Tongue (tissue), 2 donors: Measurements from ENCODE around the gene RGSL1. TPM values are rescaled to one million over a fixed set of nuclear protein-coding genes. Genes with fewer than 3 reads are reported as not detected.
A peak's percentile ranks its signal among the peaks of the same experiment; 100 is the strongest.
"Not testable (repeated sequence)": the region's sequence is repeated elsewhere in the genome, so short reads cannot be mapped to it uniquely, and the experiment has no call there.

Source experiments
- DNase-seq: peaks from one replicate; pipeline ENCODE4 v3.0.0-alpha.2; 2015
- total RNA-seq: library from RNA; depleted of rRNA; stranded (reverse); fragments of >200 nt; gene quantifications from one replicate; pipeline ENCODE4 v1.2.3, GENCODE V29; 2014

RGSL1 gene
- total RNA-seq, 1 donor from 2014 or later, result not detected

- not testable (repeated sequence) for DNase-seq
Observed at GRCh38 chr1:182447124-182447523, 2.8 kb upstream of the RGSL1 start.

- DNase-seq, result no peak
Observed at GRCh38 chr1:182447660-182448059, 2.3 kb upstream of the RGSL1 start.

GRCh38 chr1:182453631-182454030 lies 3.7 kb downstream of the RGSL1 start:
- no peak for DNase-seq

- no peak for DNase-seq
Observed at GRCh38 chr1:182457844-182458243, 7.9 kb downstream of the RGSL1 start.

GRCh38 chr1:182459949-182460348 lies 10.0 kb downstream of the RGSL1 start:
- no peak for DNase-seq

GRCh38 chr1:182460550-182460951 lies 10.6 kb downstream of the RGSL1 start:
- no peak for DNase-seq

- DNase-seq, result no peak
Observed at GRCh38 chr1:182473556-182473955, 23.6 kb downstream of the RGSL1 start.

GRCh38 chr1:182476625-182477024 lies 26.7 kb downstream of the RGSL1 start:
- no peak for DNase-seq

- no peak for DNase-seq
Observed at GRCh38 chr1:182478238-182478637, 28.3 kb downstream of the RGSL1 start.

GRCh38 chr1:182484067-182484466 lies 34.1 kb downstream of the RGSL1 start:
- DNase-seq, result no peak

GRCh38 chr1:182484531-182485257 lies 34.7 kb downstream of the RGSL1 start:
- DNase-seq, result peak; percentile 20

- DNase-seq, result no peak
Observed at GRCh38 chr1:182485861-182486260, 35.9 kb downstream of the RGSL1 start.

- no peak for DNase-seq
Observed at GRCh38 chr1:182488803-182489202, 38.9 kb downstream of the RGSL1 start.

GRCh38 chr1:182493063-182493462 lies 43.1 kb downstream of the RGSL1 start:
- DNase-seq, result no peak

- no peak for DNase-seq
Observed at GRCh38 chr1:182495002-182495401, 45.1 kb downstream of the RGSL1 start.

GRCh38 chr1:182495693-182496092 lies 45.7 kb downstream of the RGSL1 start:
- no peak for DNase-seq

- no peak for DNase-seq
Observed at GRCh38 chr1:182507685-182508084, 57.7 kb downstream of the RGSL1 start.

- no peak for DNase-seq
Observed at GRCh38 chr1:182515556-182515955, 65.6 kb downstream of the RGSL1 start.

GRCh38 chr1:182520736-182521135 lies 70.8 kb downstream of the RGSL1 start:
- DNase-seq, result no peak

- no peak for DNase-seq
Observed at GRCh38 chr1:182525342-182525741, 75.4 kb downstream of the RGSL1 start.

- no peak for DNase-seq
Observed at GRCh38 chr1:182527680-182528079, 77.7 kb downstream of the RGSL1 start.

GRCh38 chr1:182528206-182528605 lies 78.3 kb downstream of the RGSL1 start:
- not testable (repeated sequence) for DNase-seq

GRCh38 chr1:182533896-182534295 lies 84.0 kb downstream of the RGSL1 start:
- no peak for DNase-seq

- no peak for DNase-seq
Observed at GRCh38 chr1:182549346-182549745, 99.4 kb downstream of the RGSL1 start.

- DNase-seq, result no peak
Observed at GRCh38 chr1:182549811-182550210, 99.9 kb downstream of the RGSL1 start.
